Astrocyte (in vitro differentiated cells and primary cell): ENCODE results near the gene SLC26A6. TPM values are rescaled to one million over a fixed set of nuclear protein-coding genes. Genes with fewer than 3 reads are reported as not detected.
A peak's percentile ranks its signal among the peaks of the same experiment; 100 is the strongest.

Source experiments
- DNase-seq: peaks from one replicate; pipeline ENCODE4 v3.0.0-alpha.2; 2010; ENCODE audit warnings: low read depth
- FAIRE-seq: peaks from 2 replicates; lab custom pipeline; 2011; peaks lifted over from hg19 to GRCh38; lab: Jason Lieb, UNC
- H2AFZ ChIP-seq: 2 replicates; pipeline ENCODE4 v1.6.0; 2012; ENCODE audit warnings: low read depth, low read length, inconsistent platforms
- H3K27ac ChIP-seq: 2 replicates; pipeline ENCODE4 v1.5.1; 2011; ENCODE audit warnings: low read depth, low read length, inconsistent platforms
- H3K27me3 ChIP-seq: 2 replicates; pipeline ENCODE4 v1.6.0; 2011; ENCODE audit warnings: low read length, inconsistent platforms; ENCODE audit not compliant: insufficient read depth
- H3K36me3 ChIP-seq: 2 replicates; pipeline ENCODE4 v1.5.1; 2011; ENCODE audit warnings: low read length, inconsistent platforms; ENCODE audit not compliant: insufficient read depth
- H3K4me1 ChIP-seq: 2 replicates; pipeline ENCODE4 v1.5.1; 2011; ENCODE audit warnings: low read length, inconsistent platforms; ENCODE audit not compliant: insufficient read depth
- H3K4me2 ChIP-seq: 2 replicates; pipeline ENCODE4 v1.6.0; 2012; ENCODE audit warnings: low read length, inconsistent platforms
- H3K4me3 ChIP-seq: 2 replicates; pipeline ENCODE4 v1.5.1; 2011; ENCODE audit warnings: low read depth, mild to moderate bottlenecking, low read length, inconsistent platforms; ENCODE audit not compliant: insufficient read depth
- H3K79me2 ChIP-seq: 2 replicates; pipeline ENCODE4 v1.6.0; 2012; ENCODE audit warnings: mild to moderate bottlenecking, low read length, inconsistent platforms; ENCODE audit not compliant: insufficient read depth
- H3K9ac ChIP-seq: 2 replicates; pipeline ENCODE4 v1.6.0; 2012; ENCODE audit warnings: mild to moderate bottlenecking, low read length, inconsistent platforms
- H3K9me3 ChIP-seq: 2 replicates; pipeline ENCODE4 v1.5.1; 2012; ENCODE audit warnings: low read depth, mild to moderate bottlenecking, low read length, inconsistent platforms; ENCODE audit not compliant: insufficient read depth
- H4K20me1 ChIP-seq: 2 replicates; pipeline ENCODE4 v1.6.0; 2012; ENCODE audit warnings: low read length, inconsistent platforms; ENCODE audit not compliant: insufficient read depth
- H3K27ac Mint-ChIP-seq: one replicate; pipeline ENCODE4 v1.8.0; 2021; ENCODE audit warnings: mild to moderate bottlenecking, mixed read lengths; ENCODE audit not compliant: unreplicated experiment
- H3K27me3 Mint-ChIP-seq: one replicate; pipeline ENCODE4 v1.8.0; 2021; ENCODE audit warnings: low read depth, mixed read lengths; ENCODE audit not compliant: unreplicated experiment
- H3K36me3 Mint-ChIP-seq: one replicate; pipeline ENCODE4 v1.8.0; 2021; ENCODE audit warnings: low read depth, mixed read lengths; ENCODE audit not compliant: unreplicated experiment
- H3K4me1 Mint-ChIP-seq: one replicate; pipeline ENCODE4 v1.8.0; 2021; ENCODE audit warnings: low read depth, mixed read lengths; ENCODE audit not compliant: unreplicated experiment
- H3K4me3 Mint-ChIP-seq: one replicate; pipeline ENCODE4 v1.8.0; 2021; ENCODE audit warnings: mild to moderate bottlenecking, moderate library complexity, mixed read lengths; ENCODE audit not compliant: unreplicated experiment
- H3K9me3 Mint-ChIP-seq: one replicate; pipeline ENCODE4 v1.8.0; 2021; ENCODE audit warnings: mild to moderate bottlenecking, mixed read lengths; ENCODE audit not compliant: unreplicated experiment
- EZH2 ChIP-seq: IDR thresholded peaks from 2 replicates; pipeline ENCODE4 v1.6.1; 2012; ENCODE audit warnings: mild to moderate bottlenecking, low read length, inconsistent platforms; ENCODE audit not compliant: insufficient read depth
- total RNA-seq: library from RNA; stranded (reverse); gene quantifications from 2 replicates; pipeline ENCODE4 v1.2.1, GENCODE V29; 2021
- TF ChIP-seq, protein P1 (sequence below): IDR thresholded peaks from 2 replicates; pipeline ENCODE4 v1.5.1; 2011; ENCODE audit warnings: low read depth, mild to moderate bottlenecking, inconsistent platforms, low read length, moderate library complexity; ENCODE audit not compliant: insufficient read depth

SLC26A6 gene
- total RNA-seq, 1 donor from 2014 or later: 32.0 TPM

DNA sequence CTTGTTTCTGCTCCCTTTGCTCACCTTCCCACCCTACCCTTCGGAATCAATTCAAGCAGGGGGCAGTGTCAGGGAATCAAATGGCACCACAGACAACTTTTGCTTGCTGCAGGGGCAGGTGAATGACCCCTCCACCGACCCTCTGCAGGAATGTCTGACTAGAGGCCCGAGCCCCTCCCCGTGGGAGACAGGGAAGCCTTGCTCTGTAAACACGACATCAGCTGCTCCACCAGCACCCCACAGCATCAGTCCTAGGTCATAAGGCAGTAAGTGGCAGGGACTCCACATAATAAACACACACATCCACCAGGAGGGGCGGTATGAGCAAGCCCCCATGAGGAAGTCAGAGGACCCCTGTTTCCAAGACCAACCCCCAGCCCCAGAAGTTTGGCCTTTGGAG lies 2.0 kb upstream of the SLC26A6 start:
- H3K27me3 ChIP-seq: no peaks in the 10 kb centered on the region
- DNase-seq (no peak), FAIRE-seq (no peak)
- H3K4me3 ChIP-seq: no peak overlapping the region
- no peaks in the 10 kb centered on the region for H3K9me3 ChIP-seq
- H3K4me2 ChIP-seq: no peak overlapping the region
- H3K36me3 ChIP-seq: no peaks in the 10 kb centered on the region
- H4K20me1 ChIP-seq: peaks cover 24% of the 10 kb centered on the region
- H3K4me1 ChIP-seq: peaks cover 16% of the 10 kb centered on the region
- H3K4me3 Mint-ChIP-seq: no peak overlapping the region
- peaks cover 22% of the 10 kb centered on the region for H3K79me2 ChIP-seq
- peaks cover 16% of the 10 kb centered on the region for H3K4me1 Mint-ChIP-seq
- H3K27ac Mint-ChIP-seq: no peak overlapping the region
- no peak overlapping the region for H2AFZ ChIP-seq
- no peak overlapping the region for H3K27ac ChIP-seq
- TF ChIP-seq, protein P1, sequence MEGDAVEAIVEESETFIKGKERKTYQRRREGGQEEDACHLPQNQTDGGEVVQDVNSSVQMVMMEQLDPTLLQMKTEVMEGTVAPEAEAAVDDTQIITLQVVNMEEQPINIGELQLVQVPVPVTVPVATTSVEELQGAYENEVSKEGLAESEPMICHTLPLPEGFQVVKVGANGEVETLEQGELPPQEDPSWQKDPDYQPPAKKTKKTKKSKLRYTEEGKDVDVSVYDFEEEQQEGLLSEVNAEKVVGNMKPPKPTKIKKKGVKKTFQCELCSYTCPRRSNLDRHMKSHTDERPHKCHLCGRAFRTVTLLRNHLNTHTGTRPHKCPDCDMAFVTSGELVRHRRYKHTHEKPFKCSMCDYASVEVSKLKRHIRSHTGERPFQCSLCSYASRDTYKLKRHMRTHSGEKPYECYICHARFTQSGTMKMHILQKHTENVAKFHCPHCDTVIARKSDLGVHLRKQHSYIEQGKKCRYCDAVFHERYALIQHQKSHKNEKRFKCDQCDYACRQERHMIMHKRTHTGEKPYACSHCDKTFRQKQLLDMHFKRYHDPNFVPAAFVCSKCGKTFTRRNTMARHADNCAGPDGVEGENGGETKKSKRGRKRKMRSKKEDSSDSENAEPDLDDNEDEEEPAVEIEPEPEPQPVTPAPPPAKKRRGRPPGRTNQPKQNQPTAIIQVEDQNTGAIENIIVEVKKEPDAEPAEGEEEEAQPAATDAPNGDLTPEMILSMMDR: no peak
- no peak for TF ChIP-seq EZH2
- peaks cover 2% of the 10 kb centered on the region for H3K27me3 Mint-ChIP-seq
- no peaks in the 10 kb centered on the region for H3K9me3 Mint-ChIP-seq
- H3K36me3 Mint-ChIP-seq: peaks cover 17% of the 10 kb centered on the region
- H3K9ac ChIP-seq: no peak overlapping the region

DNA sequence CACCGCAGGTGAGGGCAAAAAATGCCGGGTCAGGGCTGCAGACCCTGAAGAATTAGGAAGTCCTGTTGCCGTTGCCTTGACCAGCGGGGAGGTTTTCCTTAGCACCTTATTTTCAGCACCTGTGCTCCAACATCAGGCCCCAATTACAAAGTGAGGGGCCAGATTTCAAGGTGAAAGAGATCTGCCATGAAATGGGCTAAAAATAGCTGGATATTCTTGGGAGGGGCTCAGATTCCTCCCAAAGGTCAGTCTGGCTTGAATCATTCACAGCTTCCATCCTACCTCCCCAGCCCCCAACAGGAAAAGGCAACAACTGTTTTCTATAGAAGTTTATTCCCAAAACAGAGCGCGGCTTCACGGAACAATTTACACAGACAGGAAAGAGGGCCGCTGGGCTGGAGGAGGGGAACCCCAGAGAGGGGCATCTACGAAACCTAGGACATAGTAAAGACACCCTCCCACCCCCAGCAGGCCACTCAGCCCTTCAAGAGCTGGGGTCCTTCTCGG lies 941 bp upstream of the SLC26A6 start:
- peaks cover 2% of the 10 kb centered on the region for H3K27me3 Mint-ChIP-seq
- peak overlapping the region; percentile 87 for H3K4me2 ChIP-seq
- no peak for DNase-seq
- no peaks in the 10 kb centered on the region for H3K9me3 ChIP-seq
- peak overlapping the region; percentile 77 for H3K4me3 ChIP-seq
- H3K27me3 ChIP-seq: no peaks in the 10 kb centered on the region
- peak overlapping the region; percentile 83 for H2AFZ ChIP-seq
- no peak for FAIRE-seq
- H3K27ac Mint-ChIP-seq: peak overlapping the region; percentile 41
- peaks cover 16% of the 10 kb centered on the region for H3K4me1 Mint-ChIP-seq
- peaks cover 22% of the 10 kb centered on the region for H3K79me2 ChIP-seq
- H3K4me1 ChIP-seq: peaks cover 16% of the 10 kb centered on the region
- H3K27ac ChIP-seq: no peak overlapping the region
- TF ChIP-seq EZH2: no peak
- TF ChIP-seq, protein P1: no peak
- peaks cover 17% of the 10 kb centered on the region for H3K36me3 Mint-ChIP-seq
- peaks cover 30% of the 10 kb centered on the region for H4K20me1 ChIP-seq
- H3K36me3 ChIP-seq: no peaks in the 10 kb centered on the region
- H3K4me3 Mint-ChIP-seq: peak overlapping the region; percentile 88
- H3K9ac ChIP-seq: peak overlapping the region; percentile 85
- H3K9me3 Mint-ChIP-seq: no peaks in the 10 kb centered on the region

DNA sequence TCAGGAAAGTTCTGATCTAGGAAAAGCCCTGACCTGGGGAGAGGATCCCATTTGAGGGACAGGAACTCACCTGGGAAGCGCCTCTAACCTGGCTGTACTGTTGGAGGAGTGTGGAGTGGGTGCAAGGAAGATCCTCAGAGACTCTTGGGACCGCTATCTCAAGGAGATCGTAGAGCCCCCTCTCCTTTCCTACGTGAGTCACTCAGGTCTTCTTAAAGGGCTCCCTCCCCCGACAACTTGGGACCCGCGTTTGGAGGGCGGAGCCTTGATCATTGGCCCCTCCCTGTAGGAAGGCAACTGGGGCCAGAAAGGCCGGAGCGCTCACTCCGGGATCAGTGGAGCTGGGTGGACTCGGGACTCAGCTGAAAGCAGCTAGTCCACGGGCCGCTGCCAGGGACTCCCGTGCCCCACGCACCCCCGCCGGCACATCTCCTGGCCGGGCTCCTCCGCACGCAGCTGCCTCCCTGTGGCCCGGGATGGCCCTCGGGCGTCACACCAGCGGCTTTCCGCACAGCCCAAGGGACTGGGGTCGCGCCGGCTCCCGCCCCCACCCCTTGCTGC lies 520 bp downstream of the SLC26A6 start:
- peaks cover 16% of the 10 kb centered on the region for H3K4me1 Mint-ChIP-seq
- H3K27me3 ChIP-seq: no peaks in the 10 kb centered on the region
- no peaks in the 10 kb centered on the region for H3K9me3 Mint-ChIP-seq
- DNase-seq (peak; percentile 45), FAIRE-seq (no peak)
- peaks cover 2% of the 10 kb centered on the region for H3K36me3 ChIP-seq
- H3K27ac ChIP-seq: peak overlapping the region; percentile 36
- H3K9me3 ChIP-seq: no peaks in the 10 kb centered on the region
- no peak overlapping the region for H3K27ac Mint-ChIP-seq
- peaks cover 34% of the 10 kb centered on the region for H4K20me1 ChIP-seq
- peak overlapping the region; percentile 88 for H3K4me3 Mint-ChIP-seq
- TF ChIP-seq EZH2: no peak
- TF ChIP-seq, protein P1: no peak
- peak overlapping the region; percentile 87 for H3K4me2 ChIP-seq
- peaks cover 16% of the 10 kb centered on the region for H3K4me1 ChIP-seq
- H2AFZ ChIP-seq: peak overlapping the region; percentile 77
- peak overlapping the region; percentile 77 for H3K4me3 ChIP-seq
- peaks cover 22% of the 10 kb centered on the region for H3K79me2 ChIP-seq
- H3K27me3 Mint-ChIP-seq: peaks cover 2% of the 10 kb centered on the region
- peaks cover 26% of the 10 kb centered on the region for H3K36me3 Mint-ChIP-seq
- H3K9ac ChIP-seq: peak overlapping the region; percentile 85
